Upper lobe of left lung (tissue), 6 donors: ENCODE data around the gene LEFTY2. TPM values are rescaled to one million over a fixed set of nuclear protein-coding genes. Genes with fewer than 3 reads are reported as not detected.
"Not testable (repeated sequence)": the region's sequence is repeated elsewhere in the genome, so short reads cannot be mapped to it uniquely, and the experiment has no call there.

Experiments
- ATAC-seq, 2 donors: fragments of 200-7000 bp; cut with Tn5 transposase; one replicate each; pipeline ENCODE4 v1.9.1; 2022; ENCODE audit warnings: mild to moderate bottlenecking in 2 of 2, moderate library complexity in 2 of 2; ENCODE audit not compliant: low FRiP score in 2 of 2
- DNase-seq, 2 donors: peaks; one replicate each; pipeline ENCODE4 v3.0.0-alpha.2; 2019 to 2020
- H3K27ac ChIP-seq, 4 donors: fragments of 200-600 bp; sonication (generic); one replicate each; pipeline ENCODE4 v1.5.1; 2016 to 2019
- H3K27me3 ChIP-seq, 4 donors: fragments of 200-600 bp; sonication (generic); one replicate each; pipeline ENCODE4 v1.5.1; 2017 to 2019
- H3K36me3 ChIP-seq, 4 donors: fragments of 200-600 bp; sonication (generic); one replicate each; pipeline ENCODE4 v1.5.1; 2016 to 2019
- H3K4me1 ChIP-seq, 4 donors: fragments of 200-600 bp; sonication (generic); one replicate each; pipeline ENCODE4 v1.5.1; 2018 to 2019
- H3K4me3 ChIP-seq, 4 donors: fragments of 200-600 bp; sonication (generic); one replicate each; pipeline ENCODE4 v1.5.1; 2017 to 2019; ENCODE audit warnings: mild to moderate bottlenecking in 2 of 4, moderate library complexity in 1 of 4
- H3K9me3 ChIP-seq, 4 donors: fragments of 200-600 bp; sonication (generic); one replicate each; pipeline ENCODE4 v1.5.1; 2018 to 2019
- EP300 ChIP-seq, 4 donors: sonication (generic); formaldehyde crosslinking; IDR thresholded peaks; one replicate each; pipeline ENCODE4 v1.5.1; 2017; ENCODE audit warnings: antibody characterized with exemption in 4 of 4, control low read depth in 2 of 4
- POLR2A ChIP-seq, 4 donors: fragments of 450-650 bp; IDR thresholded peaks; one replicate each; pipeline ENCODE4 v1.5.1; 2016 to 2017; ENCODE audit warnings: antibody characterized with exemption in 4 of 4, mild to moderate bottlenecking in 2 of 4
- POLR2AphosphoS5 ChIP-seq, 2 donors: sonication (generic); formaldehyde crosslinking; IDR thresholded peaks; one replicate each; pipeline ENCODE4 v1.5.1; 2017; ENCODE audit warnings: antibody characterized with exemption in 2 of 2
- WGBS, 2 donors: methylation state at CpG; one replicate each; pipeline ENCODE4 v1.1.5; 2017 to 2018; 5-methylcytosine and 5-hydroxymethylcytosine counted together
- total RNA-seq, 6 donors: library from RNA; depleted of rRNA in 4 of 6; stranded (reverse); fragments of >200 nt in 4 of 6; gene quantifications; one replicate each; pipeline versions ENCODE4 v1.1.0 to v1.2.1, GENCODE V29; 2016 to 2021
- TF ChIP-seq, protein P1 (sequence below), 6 experiments: fragments of 450-650 bp in 4 of 6; fragments of 200-600 bp in 2 of 6; sonication (generic) in 2 of 6; IDR thresholded peaks; one replicate each; pipeline ENCODE4 v1.5.1; 2016 to 2019; ENCODE audit warnings: antibody characterized with exemption in 6 of 6
- donor health status: DM: no; HTN: no; CAD: no; lungs with moderate emphysema.
- donor health status: DM: no; HTN: yes; CAD: no; lungs with severe emphysema.

The LEFTY2 gene
- total RNA-seq, 6 donors from 2014 or later = 0.44 to 2.9 (median 0.76) TPM; not detected in 2

DNA sequence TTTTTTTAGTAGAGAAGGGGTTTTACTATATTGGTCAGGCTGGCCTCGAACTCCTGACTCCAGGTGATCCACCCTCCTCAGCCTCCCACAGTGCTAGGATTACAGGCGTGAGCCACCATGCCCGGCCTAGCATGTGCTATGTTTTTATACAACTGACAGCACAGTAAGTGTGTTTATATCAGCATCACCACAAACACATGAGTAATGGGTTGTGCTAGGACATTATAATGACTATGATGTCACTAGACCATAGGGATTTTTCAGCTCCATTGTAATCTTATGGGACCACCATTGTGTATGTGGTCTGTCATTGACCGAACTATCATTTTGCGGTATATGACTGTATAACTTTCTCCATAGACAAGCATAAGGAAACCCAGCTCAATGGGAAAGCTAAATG lies 6.3 kb downstream of the LEFTY2 start:
- ATAC-seq = no peak
- WGBS, 2 donors = 92 to 93% methylated on average over 5 of the region's 5 CpGs

DNA sequence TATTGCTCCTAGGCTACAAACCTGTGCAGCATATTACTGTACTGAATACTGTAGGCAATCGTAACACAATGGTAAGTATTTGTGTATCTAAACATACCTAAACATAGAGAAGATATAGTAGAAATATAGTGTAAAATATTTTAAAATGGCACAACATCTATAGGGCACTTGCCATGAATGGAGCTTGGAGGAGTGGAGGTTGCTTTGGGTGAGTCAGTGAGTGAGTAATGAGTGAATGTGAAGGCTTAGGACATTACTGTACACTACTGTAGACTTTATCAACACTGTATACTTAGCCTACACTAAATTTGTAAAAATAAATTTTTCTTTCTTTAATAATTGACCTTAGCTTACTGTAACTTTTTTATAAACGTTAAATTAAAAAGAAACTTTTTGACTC lies 7.9 kb downstream of the LEFTY2 start:
- ATAC-seq = no peak
- Histone ChIP-seq H3K27me3 (no peaks in the 10 kb centered on the region), H3K4me3 (no peak overlapping the region), H3K4me1 (no peaks in the 10 kb centered on the region), H3K27ac (no peak overlapping the region), H3K9me3 (no peaks in the 10 kb centered on the region), H3K36me3 (no peaks in the 10 kb centered on the region)
- 88 to 89% methylated on average over 2 of the region's 2 CpGs for WGBS, 2 donors
- DNase-seq = no peak
- TF ChIP-seq POLR2A (IDR thresholded peaks at IDR 0.05) (no peak), EP300 (IDR thresholded peaks at IDR 0.05) (no peak), POLR2AphosphoS5 (IDR thresholded peaks at IDR 0.05) (no peak)
- TF ChIP-seq, protein P1, sequence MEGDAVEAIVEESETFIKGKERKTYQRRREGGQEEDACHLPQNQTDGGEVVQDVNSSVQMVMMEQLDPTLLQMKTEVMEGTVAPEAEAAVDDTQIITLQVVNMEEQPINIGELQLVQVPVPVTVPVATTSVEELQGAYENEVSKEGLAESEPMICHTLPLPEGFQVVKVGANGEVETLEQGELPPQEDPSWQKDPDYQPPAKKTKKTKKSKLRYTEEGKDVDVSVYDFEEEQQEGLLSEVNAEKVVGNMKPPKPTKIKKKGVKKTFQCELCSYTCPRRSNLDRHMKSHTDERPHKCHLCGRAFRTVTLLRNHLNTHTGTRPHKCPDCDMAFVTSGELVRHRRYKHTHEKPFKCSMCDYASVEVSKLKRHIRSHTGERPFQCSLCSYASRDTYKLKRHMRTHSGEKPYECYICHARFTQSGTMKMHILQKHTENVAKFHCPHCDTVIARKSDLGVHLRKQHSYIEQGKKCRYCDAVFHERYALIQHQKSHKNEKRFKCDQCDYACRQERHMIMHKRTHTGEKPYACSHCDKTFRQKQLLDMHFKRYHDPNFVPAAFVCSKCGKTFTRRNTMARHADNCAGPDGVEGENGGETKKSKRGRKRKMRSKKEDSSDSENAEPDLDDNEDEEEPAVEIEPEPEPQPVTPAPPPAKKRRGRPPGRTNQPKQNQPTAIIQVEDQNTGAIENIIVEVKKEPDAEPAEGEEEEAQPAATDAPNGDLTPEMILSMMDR (IDR thresholded peaks at IDR 0.05) = no peak

More for the DNA sequence above, 6.3 kb downstream of the LEFTY2 start:
- TF ChIP-seq EP300 (IDR thresholded peaks at IDR 0.05) (no peak), POLR2AphosphoS5 (IDR thresholded peaks at IDR 0.05) (no peak), POLR2A (IDR thresholded peaks at IDR 0.05) (no peak)
- TF ChIP-seq, protein P1 (IDR thresholded peaks at IDR 0.05) = no peak
- no peaks in the 10 kb centered on the region for H3K9me3 ChIP-seq
- peaks cover 0 to 4% (median 0%) of the 10 kb centered on the region in 4 donors for H3K4me1 ChIP-seq
- H3K36me3 ChIP-seq = no peaks in the 10 kb centered on the region
- H3K4me3 ChIP-seq = no peak overlapping the region
- no peaks in the 10 kb centered on the region for H3K27me3 ChIP-seq
- H3K27ac ChIP-seq = no peak overlapping the region
- DNase-seq = no peak

DNA sequence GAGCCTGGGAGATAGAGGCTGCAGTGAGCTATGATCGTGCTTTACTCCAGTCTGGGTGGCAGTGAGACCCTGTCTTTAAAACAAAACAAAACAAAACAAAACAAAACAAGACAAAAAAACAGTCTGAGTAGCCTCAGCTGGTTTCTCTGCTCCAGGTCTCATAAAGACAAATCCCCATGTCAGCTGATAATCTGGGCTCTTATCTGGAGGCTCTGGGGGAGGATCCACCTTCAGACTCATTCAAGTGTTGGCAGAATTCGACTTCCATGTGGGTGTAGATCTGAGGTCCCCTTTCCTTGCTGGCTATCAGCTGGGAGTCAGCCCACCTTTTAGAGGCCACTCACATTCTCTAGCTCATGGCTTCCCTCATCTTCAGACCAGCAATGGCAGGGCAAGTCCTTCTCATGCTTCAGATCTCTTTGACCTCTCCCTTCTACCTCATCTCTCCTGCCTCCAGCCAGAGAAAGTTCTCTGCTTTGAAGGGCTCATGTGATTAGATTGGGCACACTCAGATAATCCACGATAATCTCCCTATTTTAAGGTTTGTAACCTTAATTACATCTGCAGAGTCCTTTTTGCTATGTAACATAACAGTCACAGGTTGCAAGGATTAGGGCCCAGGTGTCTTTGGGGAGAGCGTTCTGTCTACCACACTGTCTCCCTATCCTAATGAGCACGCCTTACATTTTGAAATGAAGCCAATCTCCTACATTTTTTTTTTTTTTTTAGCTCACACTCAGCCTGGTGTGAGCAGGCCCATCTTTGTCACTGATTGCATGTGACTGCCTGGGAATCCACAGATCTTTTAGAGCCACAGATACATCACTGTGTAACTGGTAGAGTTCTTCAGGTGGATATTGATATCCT lies 9.5 kb downstream of the LEFTY2 start:
- 86 to 93% methylated on average over 5 of the region's 5 CpGs for WGBS, 2 donors
- ATAC-seq = no peak
- Histone ChIP-seq H3K36me3 (no peaks in the 10 kb centered on the region), H3K4me3 (no peak overlapping the region), H3K9me3 (no peaks in the 10 kb centered on the region), H3K27me3 (no peaks in the 10 kb centered on the region), H3K27ac (no peak overlapping the region), H3K4me1 (no peaks in the 10 kb centered on the region)
- TF ChIP-seq POLR2AphosphoS5 (IDR thresholded peaks at IDR 0.05) = no peak
- TF ChIP-seq, protein P1 (IDR thresholded peaks at IDR 0.05) = no peak
- no peak for DNase-seq

DNA sequence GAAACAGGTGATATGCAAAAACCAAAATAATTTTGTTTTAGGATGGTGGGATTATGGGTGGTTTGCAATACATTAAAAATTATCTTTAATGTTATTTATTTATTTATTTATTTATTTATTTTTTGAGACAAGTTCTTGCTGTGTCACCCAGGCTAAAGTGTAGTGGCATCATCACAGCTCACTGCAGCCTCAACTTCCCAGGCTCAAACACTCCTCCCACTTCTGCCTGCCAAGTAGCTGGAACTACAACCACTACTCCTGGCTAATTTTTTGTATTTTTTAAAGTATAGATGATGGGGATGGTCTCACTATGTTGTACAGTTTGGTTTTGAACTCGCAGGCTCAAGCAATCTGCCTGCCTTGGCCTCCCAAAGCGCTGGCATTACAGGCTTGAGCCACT lies 10.5 kb downstream of the LEFTY2 start:
- TF ChIP-seq, protein P1 (IDR thresholded peaks at IDR 0.05) = no peak
- TF ChIP-seq POLR2AphosphoS5 (IDR thresholded peaks at IDR 0.05) = no peak
- no peak for TF ChIP-seq EP300 (IDR thresholded peaks at IDR 0.05)
- TF ChIP-seq POLR2A (IDR thresholded peaks at IDR 0.05) = no peak
- Histone ChIP-seq H3K27me3 (no peaks in the 10 kb centered on the region), H3K4me1 (no peaks in the 10 kb centered on the region), H3K27ac (no peak overlapping the region), H3K36me3 (no peaks in the 10 kb centered on the region), H3K4me3 (no peak overlapping the region), H3K9me3 (no peaks in the 10 kb centered on the region)
- DNase-seq (no peak), ATAC-seq (no peak)
- WGBS, 2 donors = 90 to 96% methylated on average over 2 of the region's 2 CpGs

DNA sequence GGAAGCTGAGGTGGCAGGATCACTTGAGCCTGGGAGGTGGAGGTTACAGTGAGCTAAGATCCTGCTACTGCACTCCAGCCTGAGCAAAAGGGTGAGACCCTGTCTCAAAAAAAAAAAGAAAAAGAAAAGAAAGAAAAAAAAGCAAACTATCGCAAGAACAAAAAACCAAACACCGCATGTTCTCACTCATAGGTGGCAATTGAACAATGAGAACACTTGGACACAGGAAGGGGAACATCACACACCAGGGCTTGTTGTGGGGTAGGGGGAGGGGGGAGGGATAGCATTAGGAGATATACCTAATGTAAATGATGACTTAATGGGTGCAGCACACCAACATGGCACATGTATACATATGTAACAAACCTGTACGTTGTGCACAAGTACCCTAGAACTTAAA lies 11.6 kb downstream of the LEFTY2 start:
- H3K9me3 ChIP-seq, H3K4me3 ChIP-seq, ATAC-seq, H3K27me3 ChIP-seq, H3K36me3 ChIP-seq, H3K27ac ChIP-seq, H3K4me1 ChIP-seq, DNase-seq: not testable (repeated sequence)
- whole genome bisulfite sequencing, 2 donors = 90 to 95% methylated on average over 3 of the region's 3 CpGs
